RWPE1 (cell line): ENCODE measurements around the gene C9orf152.

Source experiments
- CTCF ChIA-PET: fragments of 350-600 bp; sonication (Branson Sonifier 250); formaldehyde crosslinking; extraction: SDS; loops from one replicate; lab custom pipeline; 2021; lab: Yijun Ruan, JAX
- POLR2A ChIA-PET: fragments of 400-600 bp; formaldehyde crosslinking; extraction: SDS; loops from one replicate; lab custom pipeline; 2020; ENCODE audit warnings: antibody characterized with exemption; ENCODE audit not compliant: low non-redundant PET; lab: Yijun Ruan, JAX
- DNase-seq: peaks from one replicate; pipeline ENCODE4 v3.0.0; 2012; ENCODE audit warnings: low spot score
- H3K27ac ChIP-seq: fragments of 450-650 bp; 2 replicates; pipeline ENCODE4 v1.5.1; 2017
- CTCF ChIP-seq: fragments of 450-650 bp; conservative IDR thresholded peaks from 2 replicates; pipeline ENCODE4 v1.5.1; 2017; ENCODE audit warnings: low read depth, mild to moderate bottlenecking

Gene C9orf152

GRCh38 chr9:110178281-110178680 lies 29.7 kb downstream of the C9orf152 start:
- H3K27ac ChIP-seq = no peak overlapping the region
- TF ChIP-seq CTCF = no peak
- ChIA-PET POLR2A (interaction anchor here (0.7 kb wide), 1 partner anchor 320 kb away, joined by 4 read pairs; no protein-coding TSS in a partner anchor), CTCF (interaction anchor here (0.6 kb wide), 1 partner anchor 128 kb away, joined by 5 read pairs; no protein-coding TSS in a partner anchor)
- peak; percentile 17 for DNase-seq

DNA sequence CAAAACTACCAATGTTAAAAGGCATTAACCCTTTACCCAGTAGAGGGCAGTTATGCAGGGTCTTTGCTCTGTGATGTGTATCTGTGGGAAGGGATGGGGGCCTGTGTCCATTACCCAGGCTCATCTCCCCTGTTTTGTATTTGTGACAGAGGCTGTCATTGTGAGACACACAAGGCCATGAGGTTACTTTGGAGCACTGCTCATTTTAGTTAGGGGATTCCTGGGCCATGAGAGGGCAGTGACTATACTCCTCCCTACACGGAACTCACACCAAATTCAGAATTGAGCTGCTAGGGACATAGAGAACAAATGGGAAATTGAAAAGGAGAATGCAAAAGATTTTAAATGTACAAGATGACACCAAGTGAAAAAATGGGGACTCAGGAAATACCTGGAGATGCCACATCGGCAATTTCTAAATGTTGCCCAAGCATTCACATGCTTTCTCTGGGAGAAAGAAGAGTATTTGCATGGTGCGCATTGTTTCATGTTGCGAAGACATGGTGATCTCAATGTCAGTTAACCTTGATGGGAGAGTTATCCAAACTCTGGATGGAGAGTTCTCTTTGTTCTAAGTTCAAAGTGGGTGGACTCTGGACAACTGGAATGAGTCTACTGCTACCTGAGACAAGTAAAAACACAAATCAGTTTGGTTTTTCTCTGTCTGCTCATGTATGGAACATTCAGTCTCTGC lies 32.5 kb downstream of the C9orf152 start:
- CTCF ChIA-PET = no interaction called here
- no peak for TF ChIP-seq CTCF
- no peak for DNase-seq
- no peak overlapping the region for H3K27ac ChIP-seq
- POLR2A ChIA-PET = no interaction called here

GRCh38 chr9:110173322-110173642 lies 34.7 kb downstream of the C9orf152 start:
- ChIA-PET POLR2A (interaction anchor here (0.7 kb wide), 1 partner anchor 21 kb away, joined by 3 read pairs; no protein-coding TSS in a partner anchor), CTCF (no interaction called here)
- DNase-seq = no peak
- H3K27ac ChIP-seq = no peak overlapping the region
- TF ChIP-seq CTCF = no peak

GRCh38 chr9:110170357-110171257 lies 37.4 kb downstream of the C9orf152 start:
- TF ChIP-seq CTCF = no peak
- ChIA-PET CTCF (interaction anchor here (0.5 to 0.8 kb wide), 5 partner anchors 20 to 1410 kb away, joined by 3 to 8 read pairs (median 4); no protein-coding TSS in a partner anchor), POLR2A (no interaction called here)
- H3K27ac ChIP-seq = no peak overlapping the region
- DNase-seq = no peak

DNA sequence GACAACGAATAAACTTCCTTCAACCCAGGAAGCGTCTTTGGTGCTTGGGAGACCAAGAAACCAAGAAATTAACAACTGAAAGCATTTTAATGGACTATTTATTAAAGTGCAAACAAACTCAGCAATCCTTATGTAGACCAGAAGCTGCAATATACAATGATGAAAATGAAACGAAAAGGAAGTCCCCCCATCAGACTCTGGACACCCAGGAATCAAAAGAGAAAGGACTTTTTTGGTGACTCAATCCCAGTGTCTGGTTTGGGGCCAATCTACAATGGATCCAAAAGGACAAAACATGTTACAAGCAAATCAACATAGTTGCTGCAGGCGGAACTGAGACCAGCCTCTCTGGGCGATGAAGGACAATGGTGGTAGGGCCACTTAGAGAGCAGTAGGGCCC lies 39.5 kb downstream of the C9orf152 start:
- CTCF ChIA-PET = no interaction called here
- TF ChIP-seq CTCF = no peak
- POLR2A ChIA-PET = no interaction called here
- H3K27ac ChIP-seq = no peak overlapping the region
- DNase-seq = no peak

DNA sequence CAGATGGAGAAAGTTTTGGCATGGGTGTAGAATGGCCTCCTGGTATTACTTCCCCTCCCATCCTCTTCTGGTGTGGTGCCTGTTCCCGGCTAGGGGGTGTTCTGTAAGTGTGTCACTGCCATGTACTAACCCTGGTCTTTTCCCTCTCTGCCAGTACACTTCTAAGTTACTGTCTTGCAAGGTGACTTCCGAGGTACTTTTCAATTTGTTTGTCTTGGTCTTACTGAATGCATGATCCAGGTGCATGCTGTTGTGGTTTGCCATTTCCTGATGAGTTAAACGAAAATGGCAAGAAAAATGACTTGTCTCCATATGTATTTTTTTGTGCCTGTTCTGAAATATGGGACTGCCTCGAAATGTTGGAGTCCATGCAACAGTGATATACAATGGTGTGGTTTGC lies 46.0 kb downstream of the C9orf152 start:
- no peak overlapping the region for H3K27ac ChIP-seq
- CTCF ChIA-PET = no interaction called here
- no peak for DNase-seq
- POLR2A ChIA-PET = no interaction called here
- no peak for TF ChIP-seq CTCF
